Prostate gland (tissue), 2 donors: ENCODE data around the gene FBXO17. TPM values are rescaled to one million over a fixed set of nuclear protein-coding genes. Genes with fewer than 3 reads are reported as not detected.

ENCODE experiments used
- DNase-seq: peaks from one replicate; pipeline ENCODE4 v3.0.0-alpha.2; 2019; ENCODE audit warnings: low spot score
- H3K27ac ChIP-seq, 2 donors: fragments of 200-600 bp; sonication (generic); 2 replicates each; pipeline ENCODE4 v1.5.1; 2017 to 2019
- H3K27me3 ChIP-seq: fragments of 200-600 bp; sonication (generic); replicated peaks from 2 replicates; pipeline ENCODE4 v1.5.1; 2019; ENCODE audit not compliant: insufficient read depth
- H3K36me3 ChIP-seq, 2 donors: fragments of 200-600 bp; sonication (generic); 1 replicate in 1 of 2; 2 replicates in 1 of 2; pipeline versions ENCODE4 v1.5.1 to v1.8.1; 2017 to 2019
- H3K4me1 ChIP-seq: fragments of 200-600 bp; sonication (generic); replicated peaks from 2 replicates; pipeline ENCODE4 v1.5.1; 2019
- H3K4me3 ChIP-seq, 2 donors: fragments of 200-600 bp; sonication (generic); 2 replicates each; pipeline ENCODE4 v1.5.1; 2017 to 2019
- H3K9me3 ChIP-seq: fragments of 200-600 bp; sonication (generic); 2 replicates; pipeline ENCODE4 v1.5.1; 2017
- CTCF ChIP-seq, 4 experiments: fragments of 200-600 bp in 2 of 4; fragments of 450-650 bp in 2 of 4; sonication (generic) in 2 of 4; IDR thresholded peaks; 1 replicate in 3 of 4; 2 replicates in 1 of 4; pipeline ENCODE4 v1.5.1; 2016 to 2019; ENCODE audit warnings: antibody characterized with exemption in 4 of 4, mild to moderate bottlenecking in 2 of 4, moderate library complexity in 2 of 4
- POLR2A ChIP-seq: fragments of 450-650 bp; IDR thresholded peaks from one replicate; pipeline ENCODE4 v1.6.1; 2016; ENCODE audit warnings: antibody characterized with exemption, mild to moderate bottlenecking
- POLR2AphosphoS5 ChIP-seq: sonication (generic); formaldehyde crosslinking; IDR thresholded peaks from one replicate; pipeline ENCODE4 v1.6.1; 2017; ENCODE audit warnings: antibody characterized with exemption
- WGBS: methylation state at CpG from one replicate; pipeline ENCODE4 v1.1.5; 2018; 5-methylcytosine and 5-hydroxymethylcytosine counted together
- intact Hi-C: fragments of 100-400 bp; cut with DNase I; formaldehyde crosslinking; loops from one replicate; pipeline ENCODE4 v1.14.2; 2022
- total RNA-seq, 2 donors: library from RNA; depleted of rRNA; stranded (reverse); fragments of >200 nt; gene quantifications; one replicate each; pipeline ENCODE4 v1.1.0, GENCODE V29; 2016

The FBXO17 gene
- total RNA-seq, 2 donors from 2014 or later: 25.9 to 40.5 TPM

- intact Hi-C loops: no loop called here
- 95% methylated on average over 12 of the region's 12 CpGs for WGBS
- H3K9me3 ChIP-seq: no peaks in the 10 kb centered on the region
- peaks cover 12% of the 10 kb centered on the region for H3K27me3 ChIP-seq
- no peak overlapping the region for H3K27ac ChIP-seq
- peaks cover 4 to 8% of the 10 kb centered on the region in 2 donors for H3K36me3 ChIP-seq
- TF ChIP-seq POLR2A: no peak
- H3K4me1 ChIP-seq: no peaks in the 10 kb centered on the region
- DNase-seq: no peak
- no peak overlapping the region for H3K4me3 ChIP-seq
Measured at GRCh38 chr19:38907670-38908069, 67.9 kb downstream of the FBXO17 start.

- 94% methylated on average over 26 of the region's 29 CpGs for WGBS
- TF ChIP-seq POLR2AphosphoS5 (no peak), CTCF (IDR thresholded peaks at IDR 0.05) (no peak), POLR2A (no peak)
- DNase-seq: no peak
- Histone ChIP-seq H3K4me1 (no peaks in the 10 kb centered on the region), H3K27me3 (peaks cover 12% of the 10 kb centered on the region), H3K4me3 (no peak overlapping the region), H3K27ac (no peak overlapping the region), H3K9me3 (no peaks in the 10 kb centered on the region), H3K36me3 (peaks cover 4 to 8% of the 10 kb centered on the region in 2 donors)
- intact Hi-C loops: no loop called here
Measured at GRCh38 chr19:38907227-38907626, 68.3 kb downstream of the FBXO17 start.

GRCh38 chr19:38905620-38906019, 69.9 kb downstream of the FBXO17 start:
- no peak overlapping the region for H3K4me3 ChIP-seq
- peaks cover 4 to 8% of the 10 kb centered on the region in 2 donors for H3K36me3 ChIP-seq
- no peak for TF ChIP-seq CTCF (IDR thresholded peaks at IDR 0.05)
- TF ChIP-seq POLR2A: no peak
- no peak for TF ChIP-seq POLR2AphosphoS5
- H3K27ac ChIP-seq: no peak overlapping the region
- no peaks in the 10 kb centered on the region for H3K27me3 ChIP-seq
- H3K9me3 ChIP-seq: no peaks in the 10 kb centered on the region
- intact Hi-C loops: no loop called here
- WGBS: 86% methylated on average over 4 of the region's 4 CpGs
- peaks cover 4% of the 10 kb centered on the region for H3K4me1 ChIP-seq
- no peak for DNase-seq

- DNase-seq: no peak
- intact Hi-C loops: no loop called here
- WGBS: 92% methylated on average over 35 of the region's 35 CpGs
- H3K36me3 ChIP-seq: peaks cover 4 to 8% of the 10 kb centered on the region in 2 donors
- H3K4me3 ChIP-seq: no peak overlapping the region
- TF ChIP-seq POLR2AphosphoS5: no peak
- peaks cover 4% of the 10 kb centered on the region for H3K4me1 ChIP-seq
- H3K9me3 ChIP-seq: no peaks in the 10 kb centered on the region
- H3K27me3 ChIP-seq: no peaks in the 10 kb centered on the region
- no peak overlapping the region for H3K27ac ChIP-seq
Measured at GRCh38 chr19:38904581-38905539, 70.7 kb downstream of the FBXO17 start.

- Histone ChIP-seq H3K36me3 (peaks cover 0 to 8% of the 10 kb centered on the region in 2 donors), H3K9me3 (no peaks in the 10 kb centered on the region), H3K27ac (no peak overlapping the region), H3K4me3 (no peak overlapping the region), H3K27me3 (no peaks in the 10 kb centered on the region), H3K4me1 (peaks cover 4% of the 10 kb centered on the region)
- TF ChIP-seq CTCF (IDR thresholded peaks at IDR 0.05): no peak
- no peak for TF ChIP-seq POLR2AphosphoS5
- TF ChIP-seq POLR2A: no peak
- no peak for DNase-seq
- intact Hi-C loops: no loop called here
- WGBS: 93% methylated on average over 1 of the region's 1 CpG
Measured at GRCh38 chr19:38901683-38902082, 73.9 kb downstream of the FBXO17 start.
